NCI-H1092 (cell line): Measurements from ENCODE around the gene C19orf38.
"Not testable (repeated sequence)": the region's sequence is repeated elsewhere in the genome, so short reads cannot be mapped to it uniquely, and the experiment has no call there.

Source experiments
- DNase-seq: peaks from one replicate; lab custom pipeline; 2025; lab: John Stamatoyannopoulos, UW

C19orf38 gene

DNA sequence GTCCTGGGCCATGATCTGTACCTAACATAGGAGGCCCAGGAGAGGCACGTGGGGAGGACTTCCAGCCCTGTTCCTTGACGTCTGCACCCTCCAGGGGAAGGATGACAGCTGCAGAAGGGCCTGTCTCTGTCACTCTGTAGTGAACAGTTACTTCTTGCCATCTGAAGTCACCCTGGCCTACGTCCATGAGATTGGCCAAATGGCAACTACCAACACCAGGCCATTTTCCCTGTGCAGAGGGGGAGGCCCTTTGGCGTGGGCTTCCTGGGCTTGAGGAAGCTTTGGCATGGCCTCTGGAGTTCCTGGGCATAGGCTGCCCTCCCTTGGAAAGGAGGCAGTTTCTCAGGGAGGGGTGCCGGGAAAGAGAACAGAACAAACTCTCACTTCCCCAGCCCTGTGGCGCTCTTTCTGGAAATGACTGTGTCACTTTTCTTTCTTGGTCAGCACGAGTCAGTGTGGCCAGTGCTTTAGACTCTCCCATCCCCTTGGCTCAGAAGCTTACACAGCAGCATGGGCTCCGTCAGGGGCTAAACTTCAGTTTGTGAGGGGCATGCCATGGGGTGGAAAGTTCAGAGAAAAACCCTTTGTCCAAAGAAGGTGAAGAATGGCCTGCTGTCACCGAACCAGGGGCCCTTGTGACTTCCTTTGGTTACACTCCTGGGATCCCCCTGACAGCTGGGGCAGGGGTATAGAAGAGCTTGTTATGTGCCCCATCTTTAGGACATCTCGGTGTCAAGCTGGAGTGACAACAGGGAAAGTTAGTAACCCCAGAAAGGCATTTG, 28.4 kb downstream of the C19orf38 start:
- DNase-seq: no peak

DNA sequence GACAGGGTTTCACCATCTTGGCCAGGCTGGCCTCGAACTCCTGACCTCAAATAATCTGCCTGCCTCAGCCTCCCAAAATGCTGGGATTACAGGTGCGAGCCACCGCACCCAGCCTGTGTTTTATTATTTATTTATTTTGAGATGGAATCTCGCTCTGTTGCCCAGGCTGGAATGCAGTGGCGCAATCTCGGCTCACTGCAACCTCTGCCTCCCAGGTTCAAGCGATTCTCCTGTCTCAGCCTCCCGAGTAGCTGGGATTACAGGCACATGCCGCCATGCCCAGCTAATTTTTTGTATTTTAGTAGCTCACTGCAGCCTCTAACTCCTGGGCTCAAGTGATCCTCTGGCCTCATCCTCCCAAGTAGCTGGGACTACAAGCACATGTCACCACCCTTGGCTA, 29.4 kb downstream of the C19orf38 start:
- not testable (repeated sequence) for DNase-seq

DNA sequence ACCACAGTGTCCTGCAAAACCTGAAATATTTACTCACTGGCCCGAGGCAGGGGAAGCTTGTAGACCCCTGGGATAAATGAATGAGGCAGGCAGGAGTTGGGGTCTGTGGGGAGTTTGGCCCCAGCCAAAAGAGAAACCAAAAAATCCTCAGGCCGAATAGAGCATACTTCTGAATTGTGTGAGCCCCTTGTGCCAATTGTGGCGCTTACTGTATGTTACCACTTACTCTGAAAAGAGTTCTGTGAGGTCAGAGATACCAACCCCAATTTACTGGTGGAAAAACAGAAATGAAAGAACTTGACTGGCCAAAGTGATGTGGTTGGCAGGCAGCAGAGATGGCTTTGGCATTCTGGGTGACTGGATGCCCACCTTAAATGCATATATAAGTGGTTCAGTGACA, 30.0 kb downstream of the C19orf38 start:
- DNase-seq: no peak

DNA sequence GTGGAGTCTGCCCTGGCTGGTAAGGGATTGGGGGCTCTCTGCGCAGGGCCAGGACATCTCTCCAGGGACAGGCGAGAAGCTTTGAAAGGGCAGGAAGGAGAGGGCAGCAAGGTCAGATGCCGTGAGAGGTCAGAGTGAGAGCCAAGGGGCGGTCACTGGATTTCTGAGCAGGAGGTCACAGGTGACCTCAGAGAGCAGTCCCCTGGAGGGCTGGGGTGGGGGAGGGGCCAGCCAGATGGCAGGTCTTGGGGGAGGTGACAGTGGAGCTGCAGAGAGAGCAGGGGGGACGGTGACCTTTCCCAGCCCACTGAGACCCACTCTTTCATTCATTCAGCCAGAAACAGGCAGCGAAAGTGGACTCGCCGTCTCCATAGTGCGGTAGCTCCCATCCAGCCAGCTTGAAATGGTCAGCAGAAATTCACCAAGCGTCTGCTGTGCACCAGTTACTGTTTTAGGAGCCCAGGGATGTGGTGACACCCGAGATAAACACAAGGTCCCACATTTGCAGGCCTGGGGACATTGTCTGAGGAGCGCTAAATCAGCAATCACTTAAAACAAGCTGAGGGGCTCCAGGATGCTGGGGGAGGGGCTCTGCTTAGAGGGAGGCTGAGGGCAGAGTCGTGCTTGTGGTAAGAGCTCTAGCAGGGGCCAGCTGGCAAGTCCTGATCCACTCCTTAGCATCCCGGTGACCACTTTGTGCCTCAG, 33.3 kb downstream of the C19orf38 start:
- no peak for DNase-seq

DNA sequence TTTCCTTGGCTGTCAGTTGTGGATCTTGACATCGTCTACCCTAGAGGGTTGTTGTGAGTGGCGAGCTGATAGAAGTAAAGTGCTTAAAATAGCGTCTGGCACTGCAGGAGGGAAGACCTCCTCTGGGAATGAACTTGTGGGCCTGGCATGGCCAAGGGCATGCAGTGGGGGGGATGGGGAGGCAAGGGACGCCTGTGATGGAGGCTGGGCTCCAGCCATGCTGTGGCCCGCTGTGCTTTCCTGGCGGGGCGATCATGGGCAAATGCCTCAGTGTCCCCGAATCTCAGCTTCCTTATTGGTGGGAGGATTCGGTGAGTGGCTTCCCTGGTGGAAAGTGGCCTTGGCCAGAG, 33.9 kb downstream of the C19orf38 start:
- DNase-seq: no peak

DNA sequence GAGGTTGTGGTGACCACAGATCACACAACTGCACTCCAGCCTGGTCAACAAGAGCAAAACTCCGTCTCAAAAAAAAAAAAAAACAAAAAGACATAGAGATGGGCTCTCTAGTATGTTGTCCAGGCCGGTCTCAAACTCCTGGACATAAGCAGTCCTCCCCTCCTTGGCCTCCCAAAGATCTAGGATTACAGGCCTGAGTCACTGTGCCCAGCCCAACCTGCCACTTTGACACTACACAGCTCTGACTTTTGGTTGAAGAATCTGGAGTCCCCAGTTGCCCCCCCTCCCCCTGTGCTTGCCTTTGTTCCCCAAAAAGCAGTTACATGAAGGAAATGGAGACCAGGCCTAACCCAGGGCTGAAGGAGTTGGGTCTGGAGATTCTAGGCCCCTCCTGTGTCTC, 36.1 kb downstream of the C19orf38 start:
- DNase-seq: no peak

DNA sequence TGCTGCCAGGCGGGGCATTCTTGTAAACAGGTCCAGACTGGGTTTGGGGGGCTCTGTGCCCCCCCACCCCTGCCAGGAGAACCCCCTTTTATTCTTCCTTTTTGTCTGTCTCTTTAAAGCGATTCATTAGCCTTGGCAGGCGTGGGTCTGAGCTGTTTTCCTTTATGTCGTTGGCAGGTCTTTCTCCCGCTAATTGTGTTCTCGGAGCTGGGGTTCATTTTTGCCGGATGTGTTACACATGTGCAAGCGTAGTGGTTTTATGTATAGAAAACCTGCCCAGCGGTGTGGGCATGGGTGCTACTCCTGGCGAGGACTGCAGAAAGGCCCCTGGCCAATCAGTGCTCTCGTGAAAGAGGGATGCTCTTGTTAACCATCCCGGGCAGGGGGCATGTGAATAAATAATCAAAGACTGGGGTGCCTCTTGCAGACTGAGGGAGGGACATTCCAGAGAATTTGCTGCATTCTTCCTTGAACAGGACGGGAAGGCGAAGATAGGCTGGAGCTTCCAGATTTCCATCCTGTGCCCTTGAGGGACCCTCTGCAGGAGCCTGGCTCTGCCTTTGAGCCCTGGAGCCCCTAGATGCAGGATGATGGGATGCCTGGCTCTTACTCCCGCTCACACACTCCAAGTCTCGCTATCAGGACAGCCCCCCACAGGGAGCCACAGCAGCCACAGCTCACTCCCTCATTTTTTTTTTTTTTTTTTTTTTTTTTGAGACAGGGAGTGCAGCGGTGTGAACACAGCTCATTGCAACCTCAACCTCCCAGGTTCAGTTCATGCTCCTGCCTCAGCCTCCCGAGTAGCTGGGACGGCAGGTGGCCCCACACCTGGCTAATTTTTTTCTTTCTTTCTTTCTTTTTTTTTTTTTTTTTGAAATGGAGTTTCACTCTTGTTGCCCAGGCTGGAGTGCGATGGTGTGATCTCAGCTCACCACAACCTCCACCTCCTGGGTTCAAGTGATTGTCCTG, 37.3 kb downstream of the C19orf38 start:
- DNase-seq: no peak

DNA sequence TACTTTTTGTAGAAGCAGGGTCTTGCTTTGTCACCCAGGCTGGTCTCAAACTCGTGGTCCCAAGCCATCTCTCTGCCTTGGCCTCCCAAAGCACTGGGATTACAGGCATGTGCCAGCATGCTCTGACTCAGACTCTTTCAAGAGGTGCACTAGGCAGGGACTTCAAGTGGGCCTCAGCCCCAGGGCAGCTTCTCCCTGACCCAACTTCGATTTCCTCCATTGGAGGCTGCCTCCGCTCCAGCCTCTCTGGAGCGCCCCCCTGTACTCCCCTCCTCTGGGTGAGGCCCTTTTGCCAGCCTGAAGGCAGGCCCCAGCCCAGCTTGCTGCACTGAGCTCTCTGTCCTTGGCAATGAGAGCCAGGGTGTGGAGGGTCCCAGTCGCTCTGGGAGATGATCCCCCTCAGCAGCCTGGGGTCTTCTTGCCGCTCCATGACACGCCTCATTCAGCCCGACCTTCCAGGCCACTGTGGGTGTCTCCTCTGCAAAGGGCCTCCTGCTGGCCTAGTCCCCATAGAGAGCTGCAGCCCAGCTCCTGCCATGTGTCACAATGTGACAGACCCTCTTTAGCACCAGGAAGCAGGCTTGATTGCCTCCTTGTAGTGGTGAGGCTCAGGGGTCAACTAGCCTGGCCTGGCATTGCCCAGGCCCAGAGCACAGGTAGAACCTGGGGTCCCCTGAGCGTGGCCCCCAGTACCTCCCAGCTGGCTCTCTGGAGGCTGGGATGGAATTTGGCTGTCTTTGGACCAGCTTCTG, 39.6 kb downstream of the C19orf38 start:
- DNase-seq: no peak

DNA sequence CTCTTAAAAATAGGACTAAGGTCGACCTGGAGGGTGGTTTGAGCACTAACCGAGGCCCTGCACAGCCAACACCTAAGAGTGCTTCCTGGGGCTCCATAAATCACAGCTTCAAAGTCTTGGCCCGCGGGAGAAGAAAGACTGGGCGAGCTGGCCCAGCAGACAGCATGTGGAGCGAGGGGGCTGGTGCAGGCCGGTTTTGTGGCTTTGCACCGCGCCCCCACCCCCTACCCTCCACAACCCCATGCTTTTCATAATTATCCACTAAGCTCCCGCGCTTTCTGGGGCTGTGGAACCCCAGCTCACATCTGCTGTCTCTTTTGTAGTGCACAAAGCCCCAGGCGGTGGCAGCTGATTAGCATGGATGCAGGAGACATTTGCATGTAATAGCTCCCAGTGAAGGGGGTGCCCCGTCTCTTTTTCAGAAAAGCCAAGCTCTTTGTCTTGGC, 40.2 kb downstream of the C19orf38 start:
- DNase-seq: no peak

DNA sequence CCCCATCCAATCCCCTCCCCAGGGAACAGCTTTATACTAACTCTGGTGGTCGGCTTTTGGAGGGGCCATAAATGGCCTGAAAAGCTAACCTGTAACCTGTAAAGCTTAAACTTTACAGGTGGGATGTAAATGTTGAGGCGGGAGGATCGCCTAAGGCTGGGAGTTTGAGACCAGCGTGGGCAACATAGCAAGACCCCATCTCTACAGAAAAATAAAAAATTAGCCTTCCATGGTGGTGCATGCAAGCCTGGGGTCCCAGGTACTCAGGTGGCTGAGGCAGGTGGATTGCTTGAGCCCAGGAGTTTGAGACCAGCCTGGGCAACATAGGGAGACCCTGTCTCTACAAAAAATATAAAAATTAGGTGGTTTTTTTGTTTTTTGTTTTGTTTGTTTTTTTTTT, 41.7 kb downstream of the C19orf38 start:
- no peak for DNase-seq

DNA sequence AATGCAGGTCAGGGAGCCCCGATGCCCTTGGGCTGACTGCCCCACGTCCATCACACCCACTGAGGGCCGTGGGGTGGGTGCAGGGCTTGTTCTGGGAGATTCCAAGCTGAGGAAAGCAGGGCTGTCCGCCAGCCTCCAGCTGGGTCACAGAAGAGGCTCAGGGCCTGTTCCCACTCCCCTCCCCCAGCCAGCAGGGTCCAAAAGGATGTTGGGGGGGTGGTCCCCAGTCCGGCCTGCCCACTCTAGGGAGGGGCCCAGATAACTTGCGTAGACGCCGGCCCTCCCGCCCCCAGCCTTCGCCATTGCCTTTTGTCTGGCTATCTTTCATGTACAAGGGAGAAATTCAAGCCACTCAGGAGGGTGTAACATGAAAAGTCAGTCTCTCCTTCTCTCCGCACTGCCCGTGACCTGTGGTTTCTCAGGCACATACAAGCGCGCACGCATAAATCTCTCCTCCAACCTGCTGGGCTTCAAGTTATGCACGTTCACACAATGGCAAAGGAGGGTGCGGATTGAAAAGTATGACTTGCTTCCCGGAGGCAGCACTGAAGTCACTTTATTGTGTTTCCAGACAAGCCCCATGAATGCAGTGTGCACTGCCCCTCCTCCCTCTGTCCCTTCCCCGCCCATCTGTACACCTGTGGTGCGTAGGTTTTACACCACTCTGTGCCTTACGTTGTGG, 43.3 kb downstream of the C19orf38 start:
- DNase-seq: no peak

DNA sequence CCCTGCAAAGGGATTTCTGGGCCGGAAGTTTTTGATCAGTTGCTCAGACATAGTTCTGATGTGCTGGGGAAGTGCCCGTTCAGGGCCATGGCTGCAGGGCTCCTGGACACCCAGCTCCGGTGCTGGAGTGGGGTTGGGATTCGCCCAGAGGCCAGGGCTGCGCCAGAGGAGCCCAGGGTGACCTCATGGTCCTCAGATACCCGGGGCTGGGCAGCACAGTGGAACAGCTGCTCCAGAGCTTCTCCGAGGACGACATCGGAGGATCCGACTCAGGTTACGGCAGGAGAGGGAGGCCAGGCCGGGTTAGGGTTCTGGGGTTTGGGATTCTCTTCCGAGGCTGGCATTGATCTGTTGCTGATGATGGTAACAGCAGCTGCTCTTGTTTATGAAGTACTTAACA, 44.0 kb downstream of the C19orf38 start:
- DNase-seq: no peak

DNA sequence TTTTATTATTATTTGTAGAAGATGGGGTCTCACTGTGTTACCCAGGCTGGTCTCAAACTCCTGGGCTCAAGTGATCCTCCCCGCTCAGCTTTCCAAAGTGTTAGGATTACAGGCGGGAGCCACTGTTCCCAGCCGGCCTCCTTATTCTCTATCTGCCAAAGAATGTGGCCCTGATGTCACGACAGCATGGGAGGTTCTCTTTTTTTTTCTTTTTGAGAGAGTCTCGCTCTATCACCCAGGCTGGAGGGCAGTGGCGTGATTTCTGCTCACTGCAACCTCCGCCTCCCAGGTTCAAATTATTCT, 46.6 kb downstream of the C19orf38 start:
- no peak for DNase-seq

DNA sequence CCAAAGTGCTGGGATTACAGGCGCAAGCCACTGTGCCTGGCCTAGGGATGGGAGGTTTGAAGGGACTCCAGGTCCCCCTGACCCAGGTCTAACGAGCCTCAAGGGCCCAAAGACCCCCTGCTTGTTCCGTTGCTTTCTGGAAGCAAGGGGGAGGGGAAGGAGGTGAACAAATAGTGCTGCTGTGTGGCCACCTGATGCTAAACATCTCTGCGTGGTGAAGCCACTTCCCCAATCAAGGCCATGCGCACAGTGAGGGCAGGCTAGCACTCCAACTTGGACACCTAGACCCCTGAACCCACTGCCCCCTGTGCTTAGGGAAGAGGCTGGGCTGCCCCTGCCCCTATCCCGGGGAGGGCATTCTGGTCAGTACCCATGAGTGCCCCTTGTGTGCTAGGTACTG, 47.1 kb downstream of the C19orf38 start:
- DNase-seq: no peak

DNA sequence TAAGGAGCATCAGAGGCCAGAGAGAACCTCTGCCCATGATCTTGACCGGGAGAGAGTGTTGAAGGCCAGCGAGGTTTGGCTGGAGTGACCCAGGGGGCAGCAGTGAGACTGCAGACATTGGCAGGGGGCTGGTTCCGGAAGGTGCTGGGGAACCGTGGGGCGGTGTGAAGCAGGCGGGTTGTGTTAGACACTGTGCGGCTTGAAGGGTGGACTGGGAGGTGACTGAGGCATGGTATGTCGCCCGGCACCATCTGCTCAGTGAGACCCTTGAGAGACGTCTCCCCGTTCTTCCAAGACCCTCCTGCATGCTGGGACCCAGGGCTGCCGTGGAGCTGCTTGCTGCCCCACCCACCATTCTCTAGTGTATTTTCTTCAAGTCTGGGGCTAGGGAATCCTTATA, 47.7 kb downstream of the C19orf38 start:
- no peak for DNase-seq

DNA sequence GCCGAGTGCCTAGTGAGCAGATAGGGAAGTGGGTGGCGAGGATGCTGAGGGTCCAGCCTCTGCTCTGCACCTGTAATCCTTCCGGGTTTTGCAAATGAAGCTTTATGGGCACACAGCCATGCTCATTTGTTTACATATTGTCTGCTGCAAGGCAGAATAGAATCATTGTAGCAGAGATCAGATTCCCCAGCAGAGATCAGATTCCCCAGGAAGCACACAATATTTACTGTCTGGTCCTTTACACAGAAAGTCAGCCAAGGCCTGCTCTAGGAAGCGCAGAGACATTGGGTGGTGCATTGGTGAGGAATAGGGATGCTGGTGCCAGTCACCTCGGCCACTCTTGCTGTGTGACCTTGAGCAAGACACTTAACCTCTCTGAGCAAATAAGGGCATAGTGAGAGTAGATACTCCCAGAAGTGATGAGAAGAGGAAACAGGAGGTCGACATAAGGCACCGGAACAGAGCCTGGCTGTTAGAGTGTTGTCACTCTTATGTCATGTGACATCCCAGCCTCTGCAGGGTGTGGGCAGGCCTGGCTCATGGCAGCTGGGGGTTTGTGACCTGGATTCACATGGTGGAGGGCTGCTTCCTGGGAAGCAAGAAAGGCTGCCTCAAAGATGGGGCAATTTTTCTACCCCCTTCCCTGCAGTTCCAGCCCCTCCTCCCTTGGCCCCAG, 48.8 kb downstream of the C19orf38 start:
- peak; percentile 48 for DNase-seq

DNA sequence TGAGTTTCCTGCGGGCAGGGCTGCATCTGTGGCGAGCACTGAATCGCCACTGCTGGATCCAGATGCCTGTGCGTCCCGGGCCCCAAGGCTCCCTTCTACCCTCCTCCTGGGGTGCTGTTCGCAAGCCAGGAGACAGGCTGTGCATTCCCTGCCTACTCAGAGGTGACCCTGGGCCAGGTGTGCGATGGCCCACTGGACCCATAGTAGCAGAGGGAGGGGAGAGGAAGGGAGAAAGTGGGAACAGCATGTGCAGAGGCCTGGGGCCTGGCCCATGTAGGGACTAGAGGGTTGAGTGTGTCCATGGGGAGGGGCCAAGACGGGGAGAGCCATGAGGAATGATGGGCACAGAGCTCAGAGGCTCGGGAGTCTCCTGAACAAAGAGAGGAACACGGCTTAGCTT, 50.4 kb downstream of the C19orf38 start:
- DNase-seq: no peak

DNA sequence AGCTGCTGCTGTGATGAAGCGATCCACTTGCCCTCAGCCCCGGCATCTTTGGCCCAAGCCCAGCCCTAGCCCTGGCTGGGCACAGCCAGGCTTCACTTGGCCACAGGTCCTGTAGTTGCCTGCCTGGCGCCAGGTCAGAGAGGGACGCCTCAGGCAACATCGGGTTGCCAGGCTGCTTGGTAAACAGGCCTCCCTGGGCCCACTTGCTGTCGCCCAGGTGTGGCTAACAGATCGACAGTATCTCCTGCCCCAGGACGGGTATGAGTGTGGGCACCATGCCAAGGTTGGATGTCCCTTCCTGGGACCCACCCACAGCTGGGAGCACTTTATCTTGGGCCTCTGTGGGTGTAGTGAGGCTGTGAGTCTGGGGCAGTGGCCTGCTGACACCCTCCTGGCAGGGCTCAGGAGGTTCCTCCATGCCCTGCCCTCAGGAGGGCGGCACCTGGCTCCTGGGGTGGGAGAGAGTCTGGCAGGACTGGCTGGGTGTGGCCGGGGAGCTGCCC, 51.0 kb downstream of the C19orf38 start:
- DNase-seq: peak; percentile 30

DNA sequence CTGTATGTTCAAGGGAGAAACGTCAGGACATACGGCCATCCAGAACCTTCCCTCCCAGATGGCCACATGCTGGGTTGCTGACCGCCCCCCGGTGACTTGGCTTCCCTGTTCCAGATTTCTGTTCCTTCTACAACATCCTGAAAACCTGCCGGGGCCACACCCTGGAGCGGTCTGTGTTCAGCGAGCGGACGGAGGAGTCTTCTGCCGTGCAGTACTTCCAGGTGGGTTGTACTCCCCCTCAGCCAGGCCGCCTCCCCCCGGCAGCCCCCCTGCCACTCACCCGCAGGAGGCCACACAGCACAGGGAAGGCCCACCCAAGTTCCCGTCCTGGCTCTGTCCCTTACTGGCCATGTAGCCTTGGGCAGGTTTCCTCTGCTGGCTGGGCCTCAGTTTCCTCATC, 59.7 kb downstream of the C19orf38 start:
- no peak for DNase-seq

DNA sequence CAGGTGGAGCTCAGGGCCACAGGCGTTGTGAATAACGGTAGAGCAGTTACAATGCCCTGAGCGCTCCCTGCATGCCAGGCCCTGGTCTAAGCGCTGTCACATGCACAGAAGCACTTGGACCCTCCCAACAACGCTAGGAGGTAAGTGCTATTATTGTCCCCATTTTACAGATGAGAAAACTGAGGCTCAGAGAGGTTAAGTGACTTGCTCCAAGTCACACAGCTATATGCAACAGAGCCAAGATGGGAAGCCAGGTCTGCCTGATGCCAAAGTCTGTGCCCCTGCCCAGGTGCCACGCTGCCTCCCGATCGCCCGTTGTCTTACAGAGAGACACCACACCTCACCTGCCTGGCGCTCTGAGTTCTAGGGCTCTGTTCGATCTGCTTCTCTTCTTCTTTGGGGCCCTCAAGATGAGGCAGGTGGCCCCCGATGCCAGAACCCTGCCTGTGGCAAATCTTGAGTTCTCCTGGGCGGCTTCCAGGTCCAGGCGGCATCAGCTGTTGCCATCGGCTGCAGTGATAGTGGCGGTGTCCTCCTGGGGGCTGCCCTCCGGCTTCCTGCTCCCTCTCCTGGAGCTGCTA, 60.3 kb downstream of the C19orf38 start:
- no peak for DNase-seq
